M059J (cell line): Measurements from ENCODE around the gene NFKBIB. TPM values are rescaled to one million over a fixed set of nuclear protein-coding genes. Genes with fewer than 3 reads are reported as not detected.
"Not testable (repeated sequence)": the region's sequence is repeated elsewhere in the genome, so short reads cannot be mapped to it uniquely, and the experiment has no call there.

ENCODE experiments used
- DNase-seq: peaks from one replicate; pipeline ENCODE4 v3.0.0-alpha.2; 2012; ENCODE audit warnings: low read depth
- total RNA-seq: library from RNA; depleted of rRNA; stranded (reverse); fragments of >200 nt; shearing (Covaris generic); gene quantifications from 2 replicates; pipeline ENCODE4 v1.2.3, GENCODE V29; 2014; rRNA removed

The NFKBIB gene, protein sequence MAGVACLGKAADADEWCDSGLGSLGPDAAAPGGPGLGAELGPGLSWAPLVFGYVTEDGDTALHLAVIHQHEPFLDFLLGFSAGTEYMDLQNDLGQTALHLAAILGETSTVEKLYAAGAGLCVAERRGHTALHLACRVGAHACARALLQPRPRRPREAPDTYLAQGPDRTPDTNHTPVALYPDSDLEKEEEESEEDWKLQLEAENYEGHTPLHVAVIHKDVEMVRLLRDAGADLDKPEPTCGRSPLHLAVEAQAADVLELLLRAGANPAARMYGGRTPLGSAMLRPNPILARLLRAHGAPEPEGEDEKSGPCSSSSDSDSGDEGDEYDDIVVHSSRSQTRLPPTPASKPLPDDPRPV
- total RNA-seq, result 16.5 and 27.5 TPM in 2 replicates

DNA sequence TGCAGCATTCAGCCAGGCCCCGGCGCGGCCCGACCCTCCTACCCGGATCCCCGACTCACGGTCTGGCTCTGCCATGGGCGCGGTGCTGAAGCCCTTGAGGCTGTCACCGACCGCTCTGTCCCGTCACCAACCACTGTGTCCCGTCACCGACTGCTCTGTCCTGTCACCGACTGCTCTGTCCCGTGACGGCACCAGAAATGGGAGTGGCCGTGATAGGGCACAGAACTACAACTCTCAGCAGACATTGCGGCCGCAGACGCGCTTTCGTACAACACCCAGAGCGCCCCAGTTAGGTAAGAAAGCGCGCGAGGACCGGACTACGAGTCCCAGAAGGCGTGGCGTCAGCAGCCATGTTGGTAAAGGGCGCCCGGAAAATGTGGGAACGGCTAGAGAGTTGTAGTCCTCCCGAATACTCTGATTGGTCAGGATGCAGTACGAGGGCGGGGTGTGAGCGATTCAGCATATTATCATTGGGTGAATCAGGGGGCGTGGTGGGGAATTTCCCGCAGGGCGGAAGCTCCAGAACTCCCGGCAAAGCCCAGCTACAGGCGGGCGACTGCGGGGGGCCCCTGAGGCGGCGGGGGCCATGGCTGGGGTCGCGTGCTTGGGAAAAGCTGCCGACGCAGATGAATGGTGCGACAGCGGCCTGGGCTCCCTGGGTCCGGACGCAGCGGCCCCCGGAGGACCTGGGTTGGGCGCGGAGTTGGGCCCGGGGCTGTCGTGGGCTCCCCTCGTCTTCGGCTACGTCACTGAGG lies at the start of gene NFKBIB, which contains the start of gene SIRT2:
TSS of gene NFKBIB (plus strand) at position 523 of the 755 bp plus-strand sequence. CDS start at position 587, 64 bp downstream.
TSS of gene SIRT2 (minus strand) at position 172 of the 755 bp plus-strand sequence. CDS start at position 75, 97 bp downstream.
- peak; percentile 100 for DNase-seq

DNA sequence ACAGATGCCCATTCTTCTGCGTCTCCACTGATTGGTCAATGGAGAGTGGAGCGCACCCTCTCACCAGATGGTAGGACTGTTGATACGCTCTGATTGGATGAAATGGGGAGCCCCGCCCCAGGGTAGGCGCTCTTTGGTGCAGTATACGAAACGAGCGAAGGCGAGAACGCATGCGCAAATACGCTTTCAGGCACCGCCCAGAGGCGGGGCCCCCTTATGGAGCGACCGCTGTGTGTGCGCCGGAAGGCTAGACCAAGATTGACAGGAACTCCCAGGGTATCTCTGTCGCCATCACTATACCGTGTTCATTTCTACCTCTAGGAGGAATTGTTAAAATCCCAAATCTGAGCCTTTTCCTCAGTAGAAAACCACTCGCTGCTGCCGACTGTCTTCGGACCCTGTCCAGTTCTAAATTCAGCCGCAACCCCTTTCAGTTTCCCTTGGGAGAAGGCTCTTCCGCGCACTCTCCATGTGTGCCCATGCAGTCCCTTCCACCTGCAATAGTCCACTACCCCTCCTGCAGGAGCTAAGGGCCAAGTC lies 49.3 kb upstream of the NFKBIB start:
- no peak for DNase-seq

DNA sequence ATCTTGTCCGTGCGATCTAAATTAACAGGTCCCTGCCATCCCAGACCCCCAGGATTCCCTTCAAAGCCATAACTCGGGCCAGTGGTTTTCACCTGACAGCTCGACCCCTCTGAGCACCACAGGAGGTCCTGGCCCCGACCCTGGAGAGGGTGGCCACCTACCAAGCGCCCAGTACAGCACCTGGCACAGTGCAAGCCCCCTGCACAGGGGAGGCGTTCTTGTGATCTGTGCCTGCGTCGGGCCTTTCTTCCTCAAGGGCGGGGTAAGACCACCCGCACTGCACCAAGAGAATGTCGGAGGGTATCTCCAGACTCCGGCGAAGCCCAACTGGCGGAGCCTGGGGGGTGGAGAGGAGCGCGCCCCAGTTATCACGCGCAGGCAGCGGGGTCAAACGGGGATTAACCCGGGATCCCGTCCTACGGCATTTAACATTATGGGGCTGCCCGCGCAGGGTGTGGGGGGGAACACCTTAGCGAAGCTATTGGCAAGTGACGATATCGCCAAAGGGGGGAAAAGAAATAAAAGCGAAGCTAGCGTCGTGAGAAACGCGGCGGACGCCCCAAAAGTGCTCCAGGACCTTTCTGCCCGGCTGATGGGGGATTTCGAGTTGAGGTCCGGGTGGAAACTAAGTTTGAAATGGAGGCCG lies 48.7 kb upstream of the NFKBIB start:
- DNase-seq, result no peak

DNA sequence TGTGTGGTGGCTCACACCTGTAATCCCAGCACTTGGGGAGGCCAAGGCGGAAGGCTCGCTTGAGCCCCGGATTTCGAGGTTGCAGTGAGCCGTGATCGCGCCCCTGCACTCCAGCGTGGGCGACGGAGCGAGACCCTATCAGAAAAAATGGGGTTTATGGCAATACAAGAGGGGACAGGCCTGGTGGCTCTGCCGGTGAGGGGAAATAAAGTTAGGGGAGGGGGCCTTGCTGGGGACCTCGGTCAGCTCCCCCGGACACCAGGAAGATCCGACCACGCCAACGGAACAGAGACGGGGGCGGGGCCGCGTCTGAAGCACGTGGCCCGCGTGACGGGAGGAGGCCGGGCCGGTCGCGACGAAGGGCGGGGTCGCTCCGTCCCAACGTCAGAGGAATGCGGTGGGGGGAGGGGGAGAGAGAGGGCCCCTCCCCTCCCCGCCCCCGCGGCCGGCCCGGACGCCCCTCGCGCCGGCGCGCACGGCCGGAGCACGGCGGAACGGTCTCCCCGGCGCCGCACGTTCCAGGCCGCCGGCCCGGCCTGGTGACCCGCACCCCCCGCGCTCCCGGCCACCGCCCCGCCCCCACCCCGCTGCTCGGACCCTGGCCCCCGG lies 48.0 kb upstream of the NFKBIB start:
- peak; percentile 89 for DNase-seq

DNA sequence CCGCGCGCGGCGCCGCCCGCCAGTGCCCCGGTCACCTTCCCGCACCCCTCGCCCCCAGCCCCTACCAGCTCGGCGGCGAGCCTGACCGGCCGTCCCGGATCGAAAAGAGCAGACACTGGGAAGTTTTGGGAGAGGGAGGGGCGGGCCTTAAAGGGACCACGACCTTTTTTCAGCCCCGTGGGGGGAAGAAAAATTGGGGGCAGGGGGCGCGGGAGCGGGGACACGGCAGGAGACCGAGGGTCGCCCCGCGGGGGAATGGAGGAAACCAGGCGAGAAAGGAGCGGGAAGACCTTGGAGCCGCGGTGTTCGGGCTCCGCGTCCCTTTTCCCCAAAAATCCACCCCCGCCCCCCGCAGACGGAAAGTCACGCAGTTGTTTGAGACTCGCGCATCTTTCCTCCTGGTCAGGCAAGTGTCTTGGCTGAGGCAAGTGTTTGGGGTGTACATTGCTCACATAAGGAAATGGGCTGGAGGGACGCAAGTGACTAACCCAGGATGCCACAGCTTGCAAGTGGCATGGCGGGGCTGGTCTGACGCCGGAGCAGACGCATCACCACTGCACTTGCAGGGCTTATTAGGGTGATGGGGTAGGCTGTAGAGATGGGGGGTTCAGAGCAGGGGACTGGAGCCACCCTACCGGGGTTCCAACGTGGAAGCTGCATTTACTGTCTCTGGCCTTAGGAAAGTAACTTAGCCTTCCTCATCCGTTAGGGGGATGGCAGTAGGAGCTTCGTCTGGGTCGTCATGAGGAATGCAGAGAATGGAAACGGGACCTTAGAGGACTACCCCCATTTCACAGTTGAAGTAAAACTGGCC lies 47.3 kb upstream of the NFKBIB start:
- peak; percentile 73 for DNase-seq

DNA sequence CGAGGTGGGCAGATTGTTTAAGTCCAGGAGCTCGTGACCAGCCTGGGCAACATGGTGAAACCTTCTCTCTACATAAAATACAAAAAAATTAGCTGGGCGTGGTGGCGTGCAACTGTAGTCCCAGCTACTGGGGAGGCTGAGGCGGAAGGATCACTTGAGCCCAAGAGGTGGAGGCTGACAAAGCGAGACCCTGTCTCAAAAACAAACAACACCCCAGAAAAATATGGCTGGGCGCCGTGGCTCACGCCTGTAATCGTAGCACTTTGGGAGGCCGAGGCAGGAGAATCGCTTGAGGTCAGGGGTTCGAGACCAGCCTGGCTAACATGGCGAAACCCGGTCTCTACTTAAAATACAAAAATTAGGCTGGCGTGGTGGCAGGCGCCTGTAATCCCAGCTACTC lies 46.6 kb upstream of the NFKBIB start:
- no peak for DNase-seq

DNA sequence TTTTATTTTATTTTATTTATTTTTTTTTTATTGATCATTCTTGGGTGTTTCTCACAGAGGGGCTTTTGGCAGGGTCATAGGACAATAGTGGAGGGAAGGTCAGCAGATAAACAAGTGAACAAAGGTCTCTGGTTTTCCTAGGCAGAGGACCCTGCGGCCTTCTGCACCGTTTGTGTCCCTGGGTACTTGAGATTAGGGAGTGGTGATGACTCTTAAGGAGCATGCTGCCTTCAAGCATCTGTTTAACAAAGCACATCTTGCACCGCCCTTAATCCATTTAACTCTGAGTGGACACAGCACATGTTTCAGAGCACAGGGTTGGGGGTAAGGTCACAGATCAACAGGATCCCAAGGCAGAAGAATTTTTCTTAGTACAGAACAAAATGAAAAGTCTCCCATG lies 44.8 kb upstream of the NFKBIB start:
- DNase-seq, result not testable (repeated sequence)

DNA sequence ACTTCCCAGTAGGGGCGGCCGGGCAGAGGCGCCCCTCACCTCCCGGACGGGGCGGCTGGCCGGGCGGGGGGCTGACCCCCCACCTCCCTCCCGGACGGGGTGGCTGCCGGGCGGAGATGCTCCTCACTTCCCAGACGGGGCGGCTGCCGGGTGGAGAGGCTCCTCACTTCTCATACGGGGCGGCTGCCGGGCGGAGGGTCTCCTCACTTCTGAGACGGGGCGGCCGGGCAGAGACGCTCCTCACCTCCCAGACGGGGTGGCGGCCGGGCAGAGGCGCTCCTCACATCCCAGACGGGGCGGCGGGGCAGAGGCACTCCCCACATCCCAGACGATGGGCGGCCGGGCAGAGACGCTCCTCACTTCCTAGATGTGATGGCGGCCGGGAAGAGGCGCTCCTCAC lies 44.0 kb upstream of the NFKBIB start:
- DNase-seq, result not testable (repeated sequence)

DNA sequence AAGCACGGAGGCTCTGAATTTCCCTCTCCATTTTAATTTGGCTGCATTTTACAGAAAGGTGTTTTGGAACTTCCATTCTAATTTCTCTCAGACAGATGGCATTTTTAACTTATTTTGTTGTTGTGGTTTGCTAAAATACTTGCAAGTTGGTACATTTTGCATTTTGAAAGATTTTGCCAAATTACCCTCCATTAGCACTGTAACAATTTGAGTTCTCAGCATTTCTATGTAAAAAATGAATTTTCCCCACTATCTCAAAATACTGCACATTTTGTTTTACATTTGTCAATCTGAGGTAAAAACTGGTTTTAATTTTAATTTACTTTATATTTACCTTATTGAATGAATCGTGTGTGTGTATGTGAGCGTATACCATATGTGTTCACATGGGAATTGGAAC lies 43.0 kb upstream of the NFKBIB start:
- DNase-seq, result no peak

DNA sequence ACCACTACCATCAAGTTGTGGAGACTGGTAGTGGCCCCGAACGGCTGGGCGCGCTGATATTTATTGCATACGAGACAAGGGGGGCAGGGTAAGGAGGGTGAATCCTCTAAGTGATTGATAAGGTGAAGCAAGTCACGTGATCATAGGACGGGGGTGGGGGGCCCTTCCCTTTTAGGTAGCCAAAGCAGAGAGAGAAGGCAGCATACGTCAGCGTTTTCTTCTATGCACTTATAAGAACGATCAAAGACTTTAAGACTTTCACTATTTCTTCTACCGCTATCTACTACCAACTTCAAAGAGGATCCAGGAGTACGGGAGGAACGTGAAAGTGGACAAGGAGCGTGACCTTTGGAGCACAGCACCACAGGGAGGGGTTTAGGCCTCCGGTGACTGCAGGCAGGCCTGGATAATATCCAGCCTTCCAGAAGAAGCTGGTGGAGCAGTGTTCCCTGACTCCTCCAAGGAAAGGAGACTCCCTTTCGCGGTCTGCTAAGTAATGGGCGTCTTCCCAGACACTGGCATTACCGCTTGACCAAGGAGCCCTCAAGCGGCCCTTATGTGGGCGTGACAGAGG lies 40.1 kb upstream of the NFKBIB start:
- not testable (repeated sequence) for DNase-seq

DNA sequence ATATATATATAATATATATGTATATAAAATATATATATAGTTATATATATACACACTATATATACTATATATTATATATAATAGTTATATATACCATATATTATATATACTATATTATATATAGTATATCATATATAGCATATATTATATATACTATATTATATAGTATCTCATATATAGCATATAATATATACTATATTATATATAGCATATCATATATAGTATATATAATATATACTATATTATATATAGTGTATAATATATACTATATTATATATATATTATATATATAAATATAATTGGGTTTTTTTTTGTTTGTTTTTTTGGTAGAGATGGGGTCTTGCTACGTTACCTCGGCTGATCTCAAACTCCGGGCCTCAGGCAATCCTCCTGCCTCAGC lies 38.4 kb upstream of the NFKBIB start:
- DNase-seq, result no peak

DNA sequence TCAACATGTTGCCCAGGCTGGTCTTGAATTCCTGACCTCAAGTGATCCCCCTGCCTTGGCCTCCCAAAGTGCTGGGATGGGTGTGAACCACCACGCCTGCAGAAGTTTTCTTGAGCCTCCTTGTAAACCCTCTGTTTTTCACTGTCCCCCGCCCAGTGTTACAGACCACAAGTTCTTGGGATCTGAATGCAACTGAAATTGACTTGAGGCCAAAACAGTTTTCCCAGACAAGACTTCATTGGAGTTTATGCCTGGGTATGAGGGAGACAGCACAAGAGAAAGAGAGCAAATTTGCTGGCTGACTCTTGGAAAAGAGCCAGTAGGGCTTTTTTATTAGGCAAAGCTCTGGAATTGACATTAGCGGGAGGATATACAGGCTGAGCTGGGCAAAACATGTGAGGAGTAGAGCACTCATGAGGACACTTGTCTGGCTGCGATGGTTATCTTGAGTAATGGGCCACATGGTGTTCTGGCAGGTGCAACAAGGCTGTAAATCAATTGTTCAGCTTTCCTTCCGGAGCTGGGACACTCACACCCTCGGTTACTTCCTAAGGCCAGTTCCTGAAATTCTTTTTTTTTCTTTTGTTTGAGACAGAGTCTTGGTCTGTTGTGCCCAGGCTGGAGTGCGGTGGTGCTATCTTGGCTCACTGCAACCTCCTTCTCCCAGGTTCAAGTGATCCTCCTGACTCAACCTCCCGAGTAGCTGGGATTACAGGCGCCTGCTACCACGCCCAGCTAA lies 37.3 kb upstream of the NFKBIB start:
- peak; percentile 71 for DNase-seq

DNA sequence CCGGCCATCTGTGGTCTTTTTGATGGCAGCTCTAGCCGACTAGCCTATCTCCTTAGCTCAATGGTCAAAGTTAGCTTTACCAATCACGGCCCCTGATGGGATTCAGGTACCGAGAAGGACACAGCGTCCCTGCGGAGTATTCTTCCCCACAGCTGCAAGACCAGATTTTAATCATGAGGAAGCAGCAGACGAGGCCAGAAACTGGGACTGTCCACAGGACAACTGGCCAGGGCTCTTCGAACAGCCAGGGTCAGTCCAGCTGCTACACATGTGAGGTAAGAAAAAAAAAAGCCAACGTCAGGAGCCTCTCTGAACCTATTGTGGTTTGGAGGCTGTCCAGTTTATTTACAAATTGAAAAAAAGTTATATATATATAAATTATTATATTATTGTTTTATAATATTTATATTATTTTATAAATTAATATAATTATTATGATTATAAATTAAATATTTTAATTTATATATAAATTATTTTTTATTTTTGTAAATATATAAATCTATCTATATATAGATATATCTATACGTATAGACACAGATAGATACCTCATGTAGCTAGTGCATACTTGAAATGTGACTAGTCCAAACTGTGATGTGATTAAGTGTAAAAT lies 32.5 kb upstream of the NFKBIB start:
- no peak for DNase-seq

DNA sequence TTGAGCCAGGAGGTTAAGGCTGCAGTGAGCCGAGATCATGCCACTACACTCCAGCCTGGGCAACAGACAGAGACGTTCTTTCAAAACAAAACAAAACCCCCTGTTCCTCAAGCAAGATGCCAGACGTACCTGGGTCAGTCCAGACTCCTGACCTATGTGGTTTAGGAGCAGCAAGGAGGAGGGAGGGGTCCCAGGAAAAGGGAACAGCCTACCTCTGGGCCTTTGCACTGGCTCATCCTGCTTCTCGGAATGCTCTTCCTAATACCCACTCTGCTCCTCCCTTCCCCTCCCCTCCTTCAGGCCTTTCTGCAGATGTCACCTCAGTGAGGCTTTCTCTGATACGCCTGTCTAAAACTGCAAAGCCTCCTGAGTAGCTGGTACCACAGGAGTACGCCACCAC lies 31.2 kb upstream of the NFKBIB start:
- no peak for DNase-seq

DNA sequence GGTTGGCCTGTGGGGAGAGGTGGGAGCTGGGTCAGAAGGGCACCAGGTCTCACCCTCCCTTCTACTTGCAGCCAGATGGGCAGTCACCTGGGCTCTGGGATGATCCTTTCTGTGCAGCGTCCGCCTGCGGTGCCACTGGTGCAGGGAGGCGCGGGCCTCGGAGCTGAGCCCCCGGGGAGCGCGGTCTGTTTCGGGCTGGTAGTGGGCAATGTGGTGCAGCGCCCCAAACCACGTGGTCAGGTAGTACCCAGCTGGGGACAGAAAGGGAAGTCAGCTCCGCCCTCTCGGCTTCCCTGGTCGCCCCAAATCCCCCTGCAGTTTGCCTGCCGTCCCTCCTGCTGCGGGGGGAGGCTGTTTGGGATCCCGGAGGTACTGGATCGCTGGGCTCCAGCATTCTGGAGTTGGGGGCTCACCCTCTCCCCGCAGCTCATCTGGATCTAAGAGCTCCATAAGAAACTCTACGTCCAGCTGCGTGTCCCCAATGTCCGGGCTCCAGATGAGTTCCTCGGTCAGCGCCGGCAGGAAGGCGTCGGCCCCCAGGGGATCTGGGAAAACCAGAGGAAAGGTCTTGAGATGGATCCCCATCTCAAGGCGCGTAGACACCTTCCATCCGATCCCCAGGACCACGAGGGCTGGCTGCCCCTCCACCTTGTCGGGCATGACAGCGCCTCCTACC lies 30.5 kb upstream of the NFKBIB start:
- DNase-seq, result no peak

DNA sequence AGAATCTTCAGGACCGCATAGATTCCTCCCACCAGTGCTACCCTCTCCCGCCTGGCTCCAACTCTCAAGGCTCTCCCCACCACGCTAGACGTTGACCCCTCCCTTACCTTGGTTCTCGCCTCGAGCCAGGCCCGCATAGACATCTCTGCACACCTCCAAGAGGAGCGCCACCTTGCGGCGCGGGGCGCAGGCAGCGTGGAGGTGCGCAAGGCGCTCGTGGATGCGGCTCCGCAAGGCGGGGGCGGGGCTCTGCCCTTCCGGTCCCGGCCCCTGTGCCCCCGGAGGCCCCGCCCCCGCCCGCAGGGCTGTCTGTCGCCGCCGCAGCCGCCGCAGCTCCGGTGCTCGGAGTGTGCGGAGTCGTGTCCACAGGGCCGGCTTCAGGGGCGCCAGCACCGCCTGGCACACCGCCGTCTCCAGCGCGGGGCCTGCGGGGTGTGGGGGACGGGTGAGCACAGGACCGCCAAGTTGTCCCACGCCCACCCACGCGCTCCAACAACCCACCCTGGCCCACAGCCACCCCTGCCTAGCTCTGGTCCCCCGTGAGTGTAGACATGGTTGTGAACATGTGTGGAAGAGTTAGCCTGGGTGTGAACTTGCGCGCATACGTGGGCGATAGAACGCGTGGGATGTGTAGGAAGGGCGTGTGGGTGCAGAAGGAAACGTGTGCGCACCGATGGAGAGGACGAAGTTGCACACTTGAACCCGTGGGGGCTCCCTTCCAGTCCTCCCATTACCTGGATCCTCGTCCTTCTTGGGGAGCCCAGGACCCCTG lies 29.7 kb upstream of the NFKBIB start:
- DNase-seq, result peak; percentile 68

DNA sequence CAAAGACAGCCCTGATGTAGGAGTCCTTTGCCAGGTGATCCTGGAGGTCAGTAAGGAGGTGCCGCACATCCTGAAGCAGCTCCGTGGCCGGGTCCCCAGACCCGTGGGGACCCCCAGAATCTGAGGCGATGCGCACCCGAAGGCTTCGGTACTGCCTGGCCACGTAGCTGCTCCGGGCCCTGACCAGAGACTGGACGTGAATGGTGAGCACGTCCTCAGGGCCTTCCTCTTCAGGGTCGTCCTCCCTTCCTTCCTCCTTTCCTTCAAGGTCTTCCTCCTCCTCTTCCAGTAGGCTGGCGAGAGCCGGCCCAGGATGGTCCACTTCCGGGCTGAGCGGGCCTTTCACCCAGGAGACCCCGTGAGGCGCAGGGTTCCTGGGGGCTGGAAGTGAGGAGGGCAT lies 29.2 kb upstream of the NFKBIB start:
- no peak for DNase-seq

DNA sequence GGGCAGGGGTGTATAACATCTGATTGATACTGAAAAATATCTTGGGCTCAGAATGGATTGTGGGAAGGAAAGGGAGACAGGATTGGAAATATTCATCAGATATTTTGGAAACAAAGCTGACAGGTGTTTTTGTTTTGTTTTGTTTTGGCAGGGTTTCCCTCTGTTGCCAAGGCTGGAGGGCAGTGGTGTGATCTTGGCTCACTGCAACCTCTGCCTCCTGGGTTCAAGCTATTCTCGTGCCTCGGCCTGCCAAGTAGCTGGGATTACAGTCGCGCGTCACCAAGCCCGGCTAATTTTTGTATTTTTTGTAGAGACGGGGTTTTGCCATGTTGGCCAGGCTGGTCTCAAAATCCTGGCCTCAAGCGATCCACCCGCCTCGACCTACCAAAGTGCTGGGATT lies 26.4 kb upstream of the NFKBIB start:
- DNase-seq, result not testable (repeated sequence)
